Endothelial cell of umbilical vein (primary cell): ENCODE data around the gene SLC35A2. TPM values are rescaled to one million over a fixed set of nuclear protein-coding genes. Genes with fewer than 3 reads are reported as not detected.
A peak's percentile ranks its signal among the peaks of the same experiment; 100 is the strongest.

Source experiments
- BruUV-seq: library from RNA; stranded (reverse); fragments of 400-500 nt; replicated peaks from 2 replicates; lab custom pipeline; 2021; lab: Mats Ljungman, UMichigan
- CTCF ChIA-PET: fragments of 300-600, 350-600 bp; sonication (Branson Sonifier 250); formaldehyde crosslinking; loops from one replicate; lab custom pipeline; 2021; ENCODE audit warnings: antibody characterized with exemption, inconsistent platforms; lab: Charles Lee
- POLR2A ChIA-PET: fragments of 300-600, 350-600 bp; sonication (Branson Sonifier 250); formaldehyde crosslinking; loops from one replicate; lab custom pipeline; 2021; ENCODE audit warnings: antibody characterized with exemption, inconsistent platforms; lab: Charles Lee
- DNase-seq: peaks from one replicate; pipeline ENCODE4 v3.0.0-alpha.2; 2011; ENCODE audit warnings: low read depth, low spot score
- FAIRE-seq: peaks from 2 replicates; lab custom pipeline; 2011; peaks lifted over from hg19 to GRCh38; lab: Jason Lieb, UNC
- H2AFZ ChIP-seq: 2 replicates; pipeline ENCODE4 v1.6.0; 2012; ENCODE audit warnings: low read depth, low read length, control low read depth, inconsistent platforms
- H3K27ac ChIP-seq: 2 replicates; pipeline ENCODE4 v1.5.1; 2011; ENCODE audit warnings: low read depth, mild to moderate bottlenecking, control low read depth, low read length, moderate library complexity; ENCODE audit not compliant: insufficient read depth
- H3K27me3 ChIP-seq, 2 experiments: 2 replicates each; pipeline versions ENCODE4 v1.6.0 to v1.6.1; 2011; ENCODE audit warnings: low read length in 2 of 2, mixed read lengths in 1 of 2; ENCODE audit not compliant: control insufficient read depth in 2 of 2, insufficient read depth in 2 of 2
- H3K36me3 ChIP-seq, 2 experiments: 2 replicates in 1 of 2; 3 replicates in 1 of 2; pipeline ENCODE4 v1.5.1; 2011; ENCODE audit warnings: low read length in 2 of 2, mild to moderate bottlenecking in 1 of 2, moderate library complexity in 1 of 2; ENCODE audit not compliant: control insufficient read depth in 2 of 2, insufficient read depth in 2 of 2; ENCODE audit errors: extremely low read depth in 1 of 2
- H3K4me1 ChIP-seq: 3 replicates; pipeline ENCODE4 v1.5.1; 2011; ENCODE audit warnings: mild to moderate bottlenecking, low read length; ENCODE audit not compliant: control insufficient read depth, insufficient read depth; ENCODE audit errors: extremely low read depth
- H3K4me2 ChIP-seq: 2 replicates; pipeline ENCODE4 v1.6.1; 2011; ENCODE audit warnings: low read length, control low read depth, mixed read lengths; ENCODE audit not compliant: insufficient read depth
- H3K4me3 ChIP-seq, 3 experiments: fragments of 200-600 bp in 1 of 3; sonication (generic), shearing (Covaris generic) in 1 of 3; replicated peaks in 1 of 3; 2 replicates each; pipeline ENCODE4 v1.5.1; 2011 to 2016; ENCODE audit warnings: control low read depth in 3 of 3, low read length in 3 of 3, mild to moderate bottlenecking in 2 of 3, inconsistent platforms in 1 of 3, low read depth in 1 of 3, moderate library complexity in 1 of 3; ENCODE audit not compliant: insufficient read depth in 1 of 3
- H3K79me2 ChIP-seq: 2 replicates; pipeline ENCODE4 v1.6.0; 2012; ENCODE audit warnings: low read length, inconsistent platforms; ENCODE audit not compliant: control insufficient read depth, insufficient read depth
- H3K9ac ChIP-seq: replicated peaks from 2 replicates; pipeline ENCODE3; 2011; ENCODE audit warnings: low read length, control low read depth; ENCODE audit not compliant: insufficient read depth; ENCODE audit errors: extremely low read depth
- H3K9me1 ChIP-seq: replicated peaks from 3 replicates; pipeline ENCODE4 v1.6.0; 2011; ENCODE audit warnings: mild to moderate bottlenecking, low read length; ENCODE audit not compliant: control insufficient read depth, insufficient read depth; ENCODE audit errors: extremely low read depth
- H3K9me3 ChIP-seq: replicated peaks from 2 replicates; pipeline ENCODE4 v1.5.1; 2012; ENCODE audit warnings: low read length, inconsistent platforms; ENCODE audit not compliant: control insufficient read depth, insufficient read depth
- H4K20me1 ChIP-seq: replicated peaks from 2 replicates; pipeline ENCODE3; 2011; ENCODE audit warnings: mild to moderate bottlenecking, low read length; ENCODE audit not compliant: control insufficient read depth, insufficient read depth; ENCODE audit errors: extremely low read depth
- EZH2 ChIP-seq: IDR thresholded peaks from 2 replicates; pipeline ENCODE4 v1.6.1; 2012; ENCODE audit warnings: borderline replicate concordance, low read depth, mild to moderate bottlenecking, moderate library complexity, low read length, inconsistent platforms; ENCODE audit not compliant: severe bottlenecking
- FOS ChIP-seq: IDR thresholded peaks from 2 replicates; pipeline ENCODE4 v1.6.1; 2011; ENCODE audit warnings: mild to moderate bottlenecking, low read length, moderate library complexity, borderline replicate concordance; ENCODE audit not compliant: insufficient read depth
- GATA2 ChIP-seq: IDR thresholded peaks from 2 replicates; pipeline ENCODE4 v1.7.0; 2011; ENCODE audit warnings: low read depth, mild to moderate bottlenecking, moderate library complexity, mixed read lengths, low read length; ENCODE audit not compliant: insufficient read length, insufficient read depth
- MAX ChIP-seq: IDR thresholded peaks from 2 replicates; pipeline ENCODE4 v1.6.1; 2011; ENCODE audit not compliant: insufficient read depth, insufficient read length
- MYC ChIP-seq: IDR thresholded peaks from one replicate; pipeline ENCODE4 v1.6.1; 2011; ENCODE audit warnings: mild to moderate bottlenecking, low read depth, low read length
- POLR2A ChIP-seq: IDR thresholded peaks from 2 replicates; pipeline ENCODE4 v1.6.1; 2012; ENCODE audit warnings: low read depth, mild to moderate bottlenecking, control low read depth, low read length
- POLR2AphosphoS5 ChIP-seq: IDR thresholded peaks from 2 replicates; pipeline ENCODE4 v1.6.1; 2012; ENCODE audit warnings: low read depth, mild to moderate bottlenecking, control low read depth, low read length, moderate library complexity; ENCODE audit not compliant: insufficient read depth
- dilution Hi-C: fragments of 300-500 bp; cut with MboI; formaldehyde crosslinking; loops from one replicate; pipeline ENCODE4 v1.15.0; 2019; ENCODE audit warnings: low sequenced_read_pairs; ENCODE audit not compliant: extremely low pct_ligation_motif_present
- intact Hi-C: fragments of 100-400 bp; cut with micrococcal nuclease; formaldehyde crosslinking; loops from one replicate; pipeline ENCODE4 v1.10.0; 2022
- polyA plus RNA-seq, 4 experiments: library from polyadenylated mRNA; depleted of rRNA in 3 of 4; stranded (reverse) in 3 of 4; unstranded in 1 of 4; fragments of >200 nt; gene quantifications; 2 replicates each; pipeline versions ENCODE4 v1.2.1 to v1.2.3, GENCODE V29; 2011 to 2012; ENCODE audit warnings: missing spikeins in 1 of 4
- total RNA-seq: library from RNA; stranded (reverse); gene quantifications from 2 replicates; pipeline ENCODE4 v1.2.3, GENCODE V29; 2021

The SLC35A2 gene
- total and polyA plus RNA-seq, 2 donors (not counting 3 experiments of a cell fraction or from before 2014, with no cell fraction given) = 31.4 to 64.5 TPM

GRCh38 chrX:48919360-48919841 is 8.0 kb upstream of the SLC35A2 start:
- intact Hi-C loops (loop anchor here (1.0 kb wide), 1 partner anchor 39 kb away; no protein-coding TSS in a partner anchor), dilution Hi-C loops (no loop called here)
- H3K27ac ChIP-seq = no peak overlapping the region
- no peak overlapping the region for H2AFZ ChIP-seq
- H3K4me2 ChIP-seq = peak overlapping the region; percentile 46
- DNase-seq = no peak
- BruUV-seq = no TSS peak
- POLR2A ChIA-PET = no interaction called here
- H3K27me3 ChIP-seq = no peaks in the 10 kb centered on the region
- no peak overlapping the region for H3K9ac ChIP-seq
- peaks cover 2% of the 10 kb centered on the region for H3K4me1 ChIP-seq
- H3K79me2 ChIP-seq = peaks cover 2% of the 10 kb centered on the region
- TF ChIP-seq EZH2 (no peak), FOS (no peak), MYC (no peak), MAX (no peak), GATA2 (no peak)
- FAIRE-seq = no peak
- H3K9me3 ChIP-seq = no peaks in the 10 kb centered on the region
- no peaks in the 10 kb centered on the region for H4K20me1 ChIP-seq
- peaks cover 0 to 7% of the 10 kb centered on the region in 2 experiments for H3K36me3 ChIP-seq
- CTCF ChIA-PET = interaction anchor here (1.0 kb wide), 1 partner anchor 27 kb away, joined by 3 read pairs; no protein-coding TSS in a partner anchor
- peak overlapping the region in 2 of 3 experiments; percentile 18 to 35 for H3K4me3 ChIP-seq
- no peaks in the 10 kb centered on the region for H3K9me1 ChIP-seq

- dilution Hi-C loops (no loop called here), intact Hi-C loops (loop anchor here (1.0 kb wide), 1 partner anchor 40 kb away; no protein-coding TSS in a partner anchor)
- peaks cover 2% of the 10 kb centered on the region for H3K4me1 ChIP-seq
- peaks cover 0 to 4% of the 10 kb centered on the region in 2 experiments for H3K36me3 ChIP-seq
- H3K27me3 ChIP-seq = no peaks in the 10 kb centered on the region
- H3K79me2 ChIP-seq = peaks cover 2% of the 10 kb centered on the region
- H3K4me2 ChIP-seq = peak within 1 kb of the TSS; percentile 46
- H4K20me1 ChIP-seq = no peaks in the 10 kb centered on the region
- DNase-seq = peak; percentile 89
- POLR2A ChIA-PET = no interaction called here
- H3K9me3 ChIP-seq = no peaks in the 10 kb centered on the region
- H3K9me1 ChIP-seq = no peaks in the 10 kb centered on the region
- no peak within 1 kb of the TSS for H3K9ac ChIP-seq
- TF ChIP-seq POLR2A (peak; percentile 81), EZH2 (no peak), POLR2AphosphoS5 (peak; percentile 83), FOS (no peak)
- BruUV-seq = no TSS peak
- H3K4me3 ChIP-seq = peak within 1 kb of the TSS; percentile 50 to 63 (median 61)
- FAIRE-seq = peak; percentile 97
- peak within 1 kb of the TSS; percentile 27 for H2AFZ ChIP-seq
- CTCF ChIA-PET = interaction anchor here (1.0 kb wide), 1 partner anchor 27 kb away, joined by 3 read pairs; no protein-coding TSS in a partner anchor
- peak within 1 kb of the TSS; percentile 31 for H3K27ac ChIP-seq
These were observed 7.3 kb upstream of the SLC35A2 start, which contains the start of gene PIM2 for GRCh38 chrX:48918643-48919340. Gene PIM2, minus strand, starts transcription at chrX:48919024. Its CDS starts 190 bp downstream, at chrX:48918834.
